Fibroblast of lung (primary cell): ENCODE results near the gene ODAD3.
A peak's percentile ranks its signal among the peaks of the same experiment; 100 is the strongest.

Experiments used
- EZH2 ChIP-seq: IDR thresholded peaks from 2 replicates; pipeline ENCODE4 v1.5.1; 2012; ENCODE audit warnings: low read length, control low read depth, mild to moderate bottlenecking; ENCODE audit errors: missing control alignments
- TF ChIP-seq, protein P1 (sequence below), 2 donors: IDR thresholded peaks in 1 of 2; conservative IDR thresholded peaks in 1 of 2; 1 replicate in 1 of 2; 2 replicates in 1 of 2; pipeline ENCODE4 v1.5.1; 2011 to 2012; ENCODE audit warnings: low read length in 2 of 2, control low read depth in 1 of 2, inconsistent platforms in 1 of 2, low read depth in 1 of 2, mild to moderate bottlenecking in 1 of 2

DNA sequence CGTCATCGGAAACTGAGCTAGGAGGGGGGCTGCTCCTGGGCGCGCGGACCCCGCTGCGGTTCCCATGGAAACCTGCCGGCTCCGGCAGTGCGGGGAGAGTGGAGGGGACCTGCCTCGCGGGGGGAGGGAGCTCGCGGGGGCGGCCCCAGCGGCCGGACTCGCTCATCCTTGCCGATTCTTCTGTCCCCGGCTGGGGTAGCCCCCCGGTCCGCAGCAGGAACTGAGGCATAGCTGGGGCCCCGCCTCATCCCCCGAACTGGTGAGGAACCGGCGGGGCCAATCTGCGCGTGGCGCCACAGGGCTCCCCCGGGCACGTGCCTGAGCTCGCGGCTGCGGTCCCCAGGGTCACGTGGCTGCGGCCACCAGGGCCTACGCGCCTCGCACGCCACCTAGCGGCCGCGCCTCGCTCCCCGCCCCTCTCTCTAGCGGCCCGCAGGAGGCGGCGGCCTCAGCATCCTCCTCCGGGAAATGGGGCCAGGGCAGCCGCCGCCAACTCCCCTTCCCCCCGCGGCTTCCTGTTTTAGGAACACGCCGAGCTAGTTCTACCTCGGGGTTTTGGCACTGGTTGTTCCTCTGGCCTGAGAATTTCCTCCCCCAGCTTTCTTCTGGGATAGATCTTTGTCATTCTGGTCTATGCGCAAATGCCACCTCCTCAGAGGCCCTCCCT lies 47.6 kb upstream of the ODAD3 start:
- TF ChIP-seq, protein P1, sequence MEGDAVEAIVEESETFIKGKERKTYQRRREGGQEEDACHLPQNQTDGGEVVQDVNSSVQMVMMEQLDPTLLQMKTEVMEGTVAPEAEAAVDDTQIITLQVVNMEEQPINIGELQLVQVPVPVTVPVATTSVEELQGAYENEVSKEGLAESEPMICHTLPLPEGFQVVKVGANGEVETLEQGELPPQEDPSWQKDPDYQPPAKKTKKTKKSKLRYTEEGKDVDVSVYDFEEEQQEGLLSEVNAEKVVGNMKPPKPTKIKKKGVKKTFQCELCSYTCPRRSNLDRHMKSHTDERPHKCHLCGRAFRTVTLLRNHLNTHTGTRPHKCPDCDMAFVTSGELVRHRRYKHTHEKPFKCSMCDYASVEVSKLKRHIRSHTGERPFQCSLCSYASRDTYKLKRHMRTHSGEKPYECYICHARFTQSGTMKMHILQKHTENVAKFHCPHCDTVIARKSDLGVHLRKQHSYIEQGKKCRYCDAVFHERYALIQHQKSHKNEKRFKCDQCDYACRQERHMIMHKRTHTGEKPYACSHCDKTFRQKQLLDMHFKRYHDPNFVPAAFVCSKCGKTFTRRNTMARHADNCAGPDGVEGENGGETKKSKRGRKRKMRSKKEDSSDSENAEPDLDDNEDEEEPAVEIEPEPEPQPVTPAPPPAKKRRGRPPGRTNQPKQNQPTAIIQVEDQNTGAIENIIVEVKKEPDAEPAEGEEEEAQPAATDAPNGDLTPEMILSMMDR (conservative IDR thresholded peaks at IDR 0.05 in 1 of 2, IDR thresholded peaks at IDR 0.05 in 1 of 2; ENCODE audit: low read depth in 1 of 2, low read length in 2 of 2), result peak; percentile 51 to 68
- no peak for TF ChIP-seq EZH2
